MM.1S (cell line): ENCODE measurements around the gene GPR62.

ENCODE experiments used
- DNase-seq: peaks from one replicate; pipeline ENCODE4 v3.0.0-alpha.2; 2015
- H2AFZ ChIP-seq: fragments of 300-600 bp; sonication (generic); 2 replicates; pipeline ENCODE4 v1.6.0; 2016; ENCODE audit warnings: antibody characterized with exemption, low read length
- H3F3A ChIP-seq: fragments of 300-600 bp; sonication (generic); 2 replicates; pipeline ENCODE4 v1.6.1; 2016; ENCODE audit warnings: mild to moderate bottlenecking, antibody characterized with exemption, low read length, moderate library complexity, mixed read lengths; ENCODE audit not compliant: insufficient read depth
- H3K27ac ChIP-seq: fragments of 300-600 bp; sonication (generic); 2 replicates; pipeline ENCODE4 v1.5.1; 2016; ENCODE audit warnings: mild to moderate bottlenecking, low read length
- H3K27me3 ChIP-seq: fragments of 300-600 bp; sonication (generic); replicated peaks from 2 replicates; pipeline ENCODE4 v1.6.0; 2016; ENCODE audit warnings: low read length; ENCODE audit not compliant: insufficient read depth
- H3K36me3 ChIP-seq: fragments of 300-600 bp; sonication (generic); replicated peaks from 2 replicates; pipeline ENCODE4 v1.6.1; 2016; ENCODE audit warnings: mild to moderate bottlenecking, low read length, mixed read lengths; ENCODE audit not compliant: insufficient read depth
- H3K4me1 ChIP-seq: fragments of 300-600 bp; sonication (generic); 2 replicates; pipeline ENCODE4 v1.6.1; 2016; ENCODE audit warnings: low read length, mixed read lengths
- H3K4me2 ChIP-seq: fragments of 300-600 bp; sonication (generic); 2 replicates; pipeline ENCODE4 v1.6.0; 2016; ENCODE audit warnings: low read depth, low read length
- H3K4me3 ChIP-seq: fragments of 300-600 bp; sonication (generic); 2 replicates; pipeline ENCODE4 v1.5.1; 2016; ENCODE audit warnings: low read length, mixed read lengths
- H3K79me2 ChIP-seq: fragments of 300-600 bp; sonication (generic); 2 replicates; pipeline ENCODE4 v1.6.1; 2016; ENCODE audit warnings: mixed run types, low read length, mixed read lengths
- H3K9ac ChIP-seq: fragments of 300-600 bp; sonication (generic); 2 replicates; pipeline ENCODE4 v1.6.1; 2016; ENCODE audit warnings: low read length, mixed read lengths
- H3K9me2 ChIP-seq: fragments of 300-600 bp; sonication (generic); replicated peaks from 2 replicates; pipeline ENCODE4 v1.6.1; 2016; ENCODE audit warnings: mild to moderate bottlenecking, low read length, mixed read lengths; ENCODE audit not compliant: insufficient read depth
- H3K9me3 ChIP-seq: fragments of 300-600 bp; sonication (generic); replicated peaks from 2 replicates; pipeline ENCODE4 v1.6.1; 2016; ENCODE audit warnings: mild to moderate bottlenecking, low read length, mixed read lengths; ENCODE audit not compliant: insufficient read depth
- H4K20me1 ChIP-seq: fragments of 300-600 bp; sonication (generic); 2 replicates; pipeline ENCODE4 v1.6.1; 2016; ENCODE audit warnings: mild to moderate bottlenecking, low read length, moderate library complexity, mixed read lengths; ENCODE audit not compliant: insufficient read depth
- EZH2 ChIP-seq: fragments of 300-600 bp; sonication (generic); optimal IDR thresholded peaks from 2 replicates; pipeline ENCODE3; 2017; ENCODE audit warnings: low read depth, mild to moderate bottlenecking, antibody characterized with exemption, low read length, mixed read lengths
- EZH2phosphoT487 ChIP-seq: fragments of 300-600 bp; sonication (generic); IDR thresholded peaks from 2 replicates; pipeline ENCODE4 v1.6.1; 2018; ENCODE audit warnings: antibody characterized with exemption, low read length
- TF ChIP-seq, protein P1 (sequence below): fragments of 300-600 bp; sonication (generic); IDR thresholded peaks from 2 replicates; pipeline ENCODE4 v1.5.1; 2016; ENCODE audit warnings: antibody characterized with exemption, low read length, mixed read lengths

Gene GPR62

DNA sequence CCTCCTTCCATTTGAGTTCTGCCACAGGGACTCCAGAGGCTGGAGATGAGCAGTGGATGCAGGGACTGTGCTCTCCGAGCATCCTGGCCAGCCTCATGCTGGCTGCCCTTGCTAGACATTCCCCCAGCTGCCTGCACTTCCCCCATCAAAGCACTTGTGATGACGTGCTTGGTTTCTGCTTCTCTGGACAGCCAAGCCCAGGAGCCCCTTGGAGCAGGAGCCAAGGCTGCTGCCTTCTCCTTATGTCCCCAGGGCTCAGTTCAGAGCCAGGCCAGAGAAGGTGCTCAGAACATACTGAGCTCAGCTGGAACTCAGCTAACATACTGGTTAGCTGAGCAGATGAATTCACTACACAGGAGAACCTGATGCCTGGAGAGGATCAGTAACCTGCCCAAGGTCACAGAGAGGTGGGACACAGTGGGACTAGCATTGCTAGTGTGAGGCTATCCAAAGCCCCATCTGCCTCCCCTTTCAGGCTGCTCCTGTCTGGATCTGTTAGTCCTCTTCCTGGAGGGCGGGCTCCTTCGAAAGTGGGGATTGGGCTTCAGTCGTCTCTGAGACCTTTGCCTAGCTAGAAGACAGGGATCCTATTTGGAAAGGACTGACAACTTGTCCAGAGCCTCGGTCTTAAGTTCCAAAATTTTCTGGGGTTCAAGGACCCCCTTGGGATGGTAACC is 7.8 kb downstream of the GPR62 start:
- Histone ChIP-seq H3K9me3 (no peaks in the 10 kb centered on the region), H2AFZ (no peak overlapping the region), H3K36me3 (no peaks in the 10 kb centered on the region), H4K20me1 (no peaks in the 10 kb centered on the region), H3K27me3 (no peaks in the 10 kb centered on the region), H3K79me2 (no peaks in the 10 kb centered on the region), H3F3A (0 out of 2 replicates have a peak, but pooled peaks cover 3% of the 10 kb centered on the region), H3K9ac (no peak overlapping the region), H3K9me2 (no peaks in the 10 kb centered on the region), H3K4me2 (no peak overlapping the region), H3K4me3 (no peak overlapping the region), H3K4me1 (0 out of 2 replicates have a peak, but pooled peaks cover 2% of the 10 kb centered on the region), H3K27ac (no peak overlapping the region)
- no peak for DNase-seq
- TF ChIP-seq EZH2phosphoT487 = no peak
- TF ChIP-seq, protein P1, sequence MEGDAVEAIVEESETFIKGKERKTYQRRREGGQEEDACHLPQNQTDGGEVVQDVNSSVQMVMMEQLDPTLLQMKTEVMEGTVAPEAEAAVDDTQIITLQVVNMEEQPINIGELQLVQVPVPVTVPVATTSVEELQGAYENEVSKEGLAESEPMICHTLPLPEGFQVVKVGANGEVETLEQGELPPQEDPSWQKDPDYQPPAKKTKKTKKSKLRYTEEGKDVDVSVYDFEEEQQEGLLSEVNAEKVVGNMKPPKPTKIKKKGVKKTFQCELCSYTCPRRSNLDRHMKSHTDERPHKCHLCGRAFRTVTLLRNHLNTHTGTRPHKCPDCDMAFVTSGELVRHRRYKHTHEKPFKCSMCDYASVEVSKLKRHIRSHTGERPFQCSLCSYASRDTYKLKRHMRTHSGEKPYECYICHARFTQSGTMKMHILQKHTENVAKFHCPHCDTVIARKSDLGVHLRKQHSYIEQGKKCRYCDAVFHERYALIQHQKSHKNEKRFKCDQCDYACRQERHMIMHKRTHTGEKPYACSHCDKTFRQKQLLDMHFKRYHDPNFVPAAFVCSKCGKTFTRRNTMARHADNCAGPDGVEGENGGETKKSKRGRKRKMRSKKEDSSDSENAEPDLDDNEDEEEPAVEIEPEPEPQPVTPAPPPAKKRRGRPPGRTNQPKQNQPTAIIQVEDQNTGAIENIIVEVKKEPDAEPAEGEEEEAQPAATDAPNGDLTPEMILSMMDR = no peak
- TF ChIP-seq EZH2 = no peak

DNA sequence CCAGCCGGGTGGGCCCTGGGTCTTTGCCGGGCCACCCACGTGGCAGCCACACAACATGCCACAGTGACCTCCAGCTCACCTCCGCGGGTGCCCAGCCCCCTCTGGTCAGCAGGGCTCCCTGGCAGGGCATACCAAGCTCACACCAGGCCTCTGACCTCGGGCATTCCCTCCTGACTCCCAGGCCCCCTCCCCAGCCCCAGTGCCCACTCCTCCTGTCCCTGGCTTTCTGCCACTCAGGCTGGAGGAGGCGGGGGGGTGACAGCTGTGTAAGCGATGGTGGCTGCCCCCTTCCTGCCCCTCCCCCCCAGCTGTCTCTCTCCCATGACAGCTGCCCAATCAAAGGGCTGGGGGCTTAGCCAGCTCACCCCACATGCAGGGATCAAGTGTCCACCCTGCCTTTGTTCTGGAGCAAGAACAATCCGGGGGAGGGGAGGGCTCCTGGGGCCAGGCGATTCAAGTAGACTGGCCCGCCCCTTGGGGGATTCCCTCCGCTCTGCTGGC is 8.8 kb downstream of the GPR62 start:
- Histone ChIP-seq H3K4me2 (no peak overlapping the region), H4K20me1 (no peaks in the 10 kb centered on the region), H2AFZ (no peak overlapping the region), H3K27ac (no peak overlapping the region), H3F3A (peaks cover 3% of the 10 kb centered on the region; the same call in 1 of the 2 replicates), H3K79me2 (no peaks in the 10 kb centered on the region), H3K4me3 (no peak overlapping the region), H3K9ac (no peak overlapping the region), H3K36me3 (no peaks in the 10 kb centered on the region), H3K9me3 (no peaks in the 10 kb centered on the region), H3K4me1 (0 out of 2 replicates have a peak, but pooled peaks cover 4% of the 10 kb centered on the region), H3K27me3 (no peaks in the 10 kb centered on the region), H3K9me2 (no peaks in the 10 kb centered on the region)
- no peak for TF ChIP-seq EZH2phosphoT487
- TF ChIP-seq, protein P1 = no peak
- no peak for TF ChIP-seq EZH2
- no peak for DNase-seq

DNA sequence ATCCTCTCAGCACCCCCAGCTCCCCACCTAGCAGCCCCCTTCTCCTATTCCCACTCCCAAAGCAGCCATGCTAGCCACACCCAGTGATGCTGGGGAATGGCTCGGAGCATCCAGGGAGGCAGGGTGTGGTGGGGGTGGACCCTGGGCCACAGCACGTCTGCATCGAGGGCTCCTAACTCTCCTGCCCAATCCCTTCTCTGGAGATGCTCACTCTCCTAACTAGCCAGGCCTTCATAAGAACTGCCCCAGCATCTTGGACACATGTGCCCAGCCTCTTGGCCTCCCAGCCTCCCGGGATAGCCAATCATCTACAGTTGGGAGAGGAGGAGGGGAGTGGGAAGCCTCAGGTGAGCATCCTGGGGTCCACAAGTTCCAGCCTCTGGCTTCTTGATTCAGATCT is 9.3 kb downstream of the GPR62 start:
- no peaks in the 10 kb centered on the region for H3K9me2 ChIP-seq
- H3K79me2 ChIP-seq = no peaks in the 10 kb centered on the region
- H3F3A ChIP-seq = peaks cover 3% of the 10 kb centered on the region; the same call in 1 of the 2 replicates
- H2AFZ ChIP-seq = no peak overlapping the region
- no peak for DNase-seq
- TF ChIP-seq, protein P1 = no peak
- TF ChIP-seq EZH2 (no peak), EZH2phosphoT487 (no peak)
- H3K4me1 ChIP-seq = 0 out of 2 replicates have a peak, but pooled peaks cover 4% of the 10 kb centered on the region
- H3K36me3 ChIP-seq = no peaks in the 10 kb centered on the region
- H3K9me3 ChIP-seq = no peaks in the 10 kb centered on the region
- no peak overlapping the region for H3K4me3 ChIP-seq
- no peak overlapping the region for H3K9ac ChIP-seq
- H3K27me3 ChIP-seq = no peaks in the 10 kb centered on the region
- no peak overlapping the region for H3K4me2 ChIP-seq
- H4K20me1 ChIP-seq = no peaks in the 10 kb centered on the region
- no peak overlapping the region for H3K27ac ChIP-seq
